NCI-H128 (cell line): Measurements from ENCODE around the gene EFHC2.

Experiments
- DNase-seq: peaks from one replicate; lab custom pipeline; 2025; ENCODE audit not compliant: unreplicated experiment; lab: John Stamatoyannopoulos, UW

Gene EFHC2

GRCh38 chrX:44343412-44344141, at the start of gene EFHC2:
TSS of gene EFHC2 (minus strand) at chrX:44343672. CDS start at chrX:44343588, 84 bp downstream.
- no peak for DNase-seq

- no peak for DNase-seq
Observed at GRCh38 chrX:44392767-44393166, 49.3 kb upstream of the EFHC2 start.

GRCh38 chrX:44384688-44385338, 41.3 kb upstream of the EFHC2 start:
- DNase-seq = no peak

- DNase-seq = no peak
Observed at GRCh38 chrX:44382871-44383270, 39.4 kb upstream of the EFHC2 start.

DNA sequence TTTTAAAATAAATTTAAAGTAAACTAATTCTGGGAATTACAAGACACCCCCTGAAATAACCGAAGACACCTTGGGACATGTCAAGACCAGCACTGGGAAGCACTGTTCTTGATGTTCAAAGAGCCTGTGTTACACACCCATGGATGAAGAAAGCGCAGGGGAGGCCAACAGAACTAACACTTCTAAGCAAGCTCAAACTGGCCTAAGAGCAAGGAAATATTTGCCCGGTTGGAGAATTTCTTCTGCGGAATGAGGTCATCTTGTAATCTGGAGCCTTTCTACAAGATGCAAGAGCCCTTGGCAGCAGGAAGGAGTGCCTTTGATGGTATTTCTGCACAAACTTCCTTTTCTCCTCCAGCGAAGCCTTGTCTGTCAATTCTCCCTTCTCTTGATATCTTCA, 9.3 kb upstream of the EFHC2 start:
- no peak for DNase-seq

DNA sequence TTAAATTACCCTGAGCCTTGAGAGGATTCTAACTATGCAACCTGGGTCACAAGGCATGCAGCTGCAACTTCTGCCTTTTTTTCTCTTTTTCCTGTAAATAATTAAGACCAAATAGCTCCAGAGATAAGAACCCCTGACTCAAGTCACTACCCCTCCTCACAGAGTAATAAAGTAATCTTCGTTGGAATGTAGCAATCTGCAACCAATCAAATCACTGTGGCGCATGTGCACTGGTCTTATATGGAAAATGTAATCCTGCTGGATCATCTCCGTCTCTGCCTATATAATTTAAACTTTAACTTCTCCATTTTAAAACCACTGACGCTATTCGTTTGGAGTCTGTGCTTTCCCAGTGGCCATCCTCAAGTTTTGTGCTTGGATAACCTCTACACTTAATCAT, 6.1 kb upstream of the EFHC2 start:
- DNase-seq = no peak

GRCh38 chrX:44344687-44345086, 1.2 kb upstream of the EFHC2 start:
- no peak for DNase-seq

DNA sequence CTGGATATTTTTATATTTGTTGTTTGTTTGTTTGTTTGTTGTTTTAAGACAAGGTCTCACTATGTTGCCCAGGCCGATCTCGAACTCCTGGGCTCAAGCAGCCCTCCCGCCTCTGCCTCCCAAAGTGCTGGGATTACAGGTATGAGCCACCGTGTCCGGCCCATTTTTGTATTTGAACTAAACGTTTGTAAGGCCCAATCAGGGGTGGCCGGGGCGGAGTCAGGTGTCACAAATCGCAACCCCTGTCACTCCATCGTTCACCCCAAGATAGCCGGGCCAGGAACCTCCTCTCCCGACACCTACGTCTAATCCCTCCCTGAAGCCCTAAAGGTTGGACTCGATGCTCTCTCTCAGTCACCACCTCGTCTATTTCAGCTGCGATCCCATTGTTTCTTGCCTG, 722 bp upstream of the EFHC2 start:
- no peak for DNase-seq

GRCh38 chrX:44342866-44343265, 606 bp downstream of the EFHC2 start:
- DNase-seq = no peak

GRCh38 chrX:44338361-44338760, 5.1 kb downstream of the EFHC2 start:
- DNase-seq = no peak

- no peak for DNase-seq
Observed at GRCh38 chrX:44332437-44332836, 11.0 kb downstream of the EFHC2 start.

DNA sequence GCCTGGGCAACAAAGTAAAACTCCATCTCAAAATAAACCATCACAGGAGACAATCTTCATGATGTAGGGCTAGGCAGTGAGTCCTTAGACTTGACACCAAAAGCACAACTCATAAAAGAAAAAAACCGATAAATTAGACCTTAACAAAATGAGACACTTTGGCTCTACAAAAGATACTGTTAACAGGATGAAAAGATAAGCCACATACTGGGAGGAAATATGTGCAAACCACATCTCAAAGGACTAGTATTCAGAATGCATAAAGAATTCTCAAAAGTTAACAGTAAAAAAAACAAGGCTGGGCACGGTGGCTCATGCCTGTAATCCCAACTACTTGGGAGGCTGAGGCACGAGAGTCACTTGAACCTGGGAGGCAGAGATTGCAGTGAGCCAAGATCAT, 13.2 kb downstream of the EFHC2 start:
- DNase-seq = no peak

- no peak for DNase-seq
Observed at GRCh38 chrX:44319550-44319949, 23.9 kb downstream of the EFHC2 start.

DNA sequence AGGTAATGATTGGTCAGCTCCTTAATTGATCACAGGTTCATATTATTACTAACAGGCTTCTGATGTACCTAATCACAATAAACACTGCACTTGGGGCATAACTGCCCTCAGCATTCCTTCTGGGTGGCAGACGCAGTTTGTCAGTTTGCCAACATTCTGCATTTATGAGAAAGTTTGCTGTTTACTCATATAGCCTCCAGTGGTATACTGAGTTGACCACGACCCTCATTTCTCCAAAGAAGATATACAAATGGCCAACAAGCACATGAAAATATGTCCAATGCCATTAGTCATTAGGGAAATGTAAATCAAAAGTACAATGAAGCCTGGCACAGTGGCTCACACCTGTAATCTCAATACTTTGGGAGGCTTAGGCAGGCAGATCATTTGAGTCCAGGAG, 26.3 kb downstream of the EFHC2 start:
- DNase-seq = no peak

- DNase-seq = no peak
Observed at GRCh38 chrX:44314808-44315207, 28.7 kb downstream of the EFHC2 start.

GRCh38 chrX:44314259-44314734, 29.2 kb downstream of the EFHC2 start:
- DNase-seq = no peak

DNA sequence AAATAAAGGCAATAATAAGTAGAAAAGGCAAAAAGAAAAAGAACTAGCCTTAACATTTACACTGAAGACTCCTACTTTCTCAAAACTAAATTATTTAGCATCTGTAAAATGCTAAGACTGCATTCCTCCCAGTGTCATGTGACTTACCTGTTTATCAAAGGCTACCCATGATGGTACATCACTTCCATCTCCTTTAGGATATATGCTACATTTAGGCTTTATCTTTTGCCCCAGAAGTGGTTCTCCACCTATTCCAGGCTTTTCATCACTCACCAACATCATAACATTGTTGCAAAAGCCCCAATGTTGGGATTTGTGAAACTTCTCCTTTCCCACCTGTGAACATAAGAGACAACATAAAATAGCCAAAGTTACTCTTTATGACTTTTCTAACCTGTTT, 31.1 kb downstream of the EFHC2 start:
- DNase-seq = no peak

- no peak for DNase-seq
Observed at GRCh38 chrX:44310227-44310626, 33.2 kb downstream of the EFHC2 start.

DNA sequence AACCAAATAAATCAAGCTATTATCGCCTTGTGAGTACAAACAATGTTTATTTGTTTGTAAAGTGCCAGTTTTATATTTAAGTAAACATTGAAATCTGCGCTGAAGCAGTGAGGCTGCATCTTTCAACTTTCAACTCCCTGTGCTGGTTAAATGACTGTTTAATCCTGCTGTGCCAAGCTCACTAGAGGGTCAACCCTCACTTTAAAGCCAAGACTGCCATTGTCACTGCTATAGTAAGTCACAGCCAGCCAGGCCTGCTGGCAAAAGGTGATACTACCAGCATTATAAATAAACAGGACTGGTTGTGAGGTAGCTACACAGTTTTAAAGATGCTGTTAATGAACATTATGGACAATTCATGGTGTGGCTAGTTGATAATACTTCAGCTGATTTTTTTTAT, 34.6 kb downstream of the EFHC2 start:
- DNase-seq = no peak

DNA sequence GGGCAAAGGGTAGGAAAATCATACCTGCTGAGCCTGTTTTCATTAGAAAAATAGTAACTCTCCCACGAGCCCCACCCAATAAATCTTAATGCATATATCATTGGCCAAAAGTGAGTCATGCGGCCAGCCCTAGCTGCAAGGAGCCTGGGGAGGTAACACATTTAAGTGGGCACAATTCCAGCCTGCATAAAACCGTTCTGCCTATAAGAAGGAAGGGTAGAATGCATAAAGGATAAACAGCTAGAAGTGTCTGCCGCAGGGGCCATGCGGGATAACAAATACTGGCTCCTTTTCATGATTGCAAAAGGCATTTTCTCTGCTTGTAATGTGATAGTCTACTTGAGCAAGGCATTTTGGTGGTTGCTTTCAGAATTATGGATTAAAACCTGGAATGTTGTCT, 37.1 kb downstream of the EFHC2 start:
- DNase-seq = peak; percentile 13

DNA sequence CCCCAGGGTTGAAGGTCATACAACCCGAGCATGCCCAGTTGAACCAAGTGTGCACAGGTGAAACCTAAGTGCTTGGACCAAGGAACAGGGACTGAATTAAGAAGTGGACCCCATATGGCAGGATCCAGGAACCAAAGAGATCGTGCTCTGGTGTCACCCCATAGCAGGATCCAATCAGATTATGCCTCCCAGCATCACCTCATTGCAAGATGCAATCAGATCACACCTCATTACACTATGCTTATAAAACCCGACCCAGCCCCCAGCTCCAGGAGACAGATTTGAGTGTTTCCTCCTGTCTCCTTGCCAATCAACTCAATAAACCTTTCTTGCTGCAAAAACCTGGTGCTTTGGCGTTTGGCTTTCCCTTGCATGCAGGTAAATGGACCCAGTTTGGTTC, 37.6 kb downstream of the EFHC2 start:
- DNase-seq = no peak

- no peak for DNase-seq
Observed at GRCh38 chrX:44303119-44303518, 40.4 kb downstream of the EFHC2 start.

DNA sequence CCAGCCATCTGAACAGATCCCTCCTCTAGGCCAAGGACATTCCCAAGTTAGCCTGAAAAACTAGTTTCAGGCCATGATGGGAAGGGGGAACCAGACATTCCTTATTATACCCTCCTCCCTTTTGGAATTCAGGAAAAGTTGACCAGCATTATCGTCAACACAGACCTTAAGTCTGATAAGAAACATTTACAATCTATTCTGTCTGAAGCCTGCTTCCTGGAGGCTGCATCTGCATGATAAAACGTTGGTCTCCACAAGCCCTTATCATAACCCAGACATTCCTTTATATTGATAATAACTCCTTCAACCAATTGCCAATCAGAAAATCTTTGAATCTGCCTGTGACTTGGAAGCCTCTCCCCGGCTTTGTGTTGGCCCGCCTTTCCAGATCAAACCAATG, 44.3 kb downstream of the EFHC2 start:
- DNase-seq = no peak
